Endothelial cell of umbilical vein (primary cell): Measurements from ENCODE around the gene ANKRD33B. TPM values are rescaled to one million over a fixed set of nuclear protein-coding genes. Genes with fewer than 3 reads are reported as not detected.

Experiments used
- BruUV-seq: library from RNA; stranded (reverse); fragments of 400-500 nt; replicated peaks from 2 replicates; lab custom pipeline; 2021; lab: Mats Ljungman, UMichigan
- CTCF ChIA-PET: fragments of 300-600, 350-600 bp; sonication (Branson Sonifier 250); formaldehyde crosslinking; loops from one replicate; lab custom pipeline; 2021; ENCODE audit warnings: antibody characterized with exemption, inconsistent platforms; lab: Charles Lee
- POLR2A ChIA-PET: fragments of 300-600, 350-600 bp; sonication (Branson Sonifier 250); formaldehyde crosslinking; loops from one replicate; lab custom pipeline; 2021; ENCODE audit warnings: antibody characterized with exemption, inconsistent platforms; lab: Charles Lee
- DNase-seq: peaks from one replicate; pipeline ENCODE4 v3.0.0-alpha.2; 2011; ENCODE audit warnings: low read depth, low spot score
- FAIRE-seq: peaks from 2 replicates; lab custom pipeline; 2011; peaks lifted over from hg19 to GRCh38; lab: Jason Lieb, UNC
- H2AFZ ChIP-seq: 2 replicates; pipeline ENCODE4 v1.6.0; 2012; ENCODE audit warnings: low read depth, low read length, control low read depth, inconsistent platforms
- H3K27ac ChIP-seq: 2 replicates; pipeline ENCODE4 v1.5.1; 2011; ENCODE audit warnings: low read depth, mild to moderate bottlenecking, control low read depth, low read length, moderate library complexity; ENCODE audit not compliant: insufficient read depth
- H3K27me3 ChIP-seq, 2 experiments: 2 replicates each; pipeline versions ENCODE4 v1.6.0 to v1.6.1; 2011; ENCODE audit warnings: low read length in 2 of 2, mixed read lengths in 1 of 2; ENCODE audit not compliant: control insufficient read depth in 2 of 2, insufficient read depth in 2 of 2
- H3K36me3 ChIP-seq, 2 experiments: 2 replicates in 1 of 2; 3 replicates in 1 of 2; pipeline ENCODE4 v1.5.1; 2011; ENCODE audit warnings: low read length in 2 of 2, mild to moderate bottlenecking in 1 of 2, moderate library complexity in 1 of 2; ENCODE audit not compliant: control insufficient read depth in 2 of 2, insufficient read depth in 2 of 2; ENCODE audit errors: extremely low read depth in 1 of 2
- H3K4me1 ChIP-seq: 3 replicates; pipeline ENCODE4 v1.5.1; 2011; ENCODE audit warnings: mild to moderate bottlenecking, low read length; ENCODE audit not compliant: control insufficient read depth, insufficient read depth; ENCODE audit errors: extremely low read depth
- H3K4me2 ChIP-seq: 2 replicates; pipeline ENCODE4 v1.6.1; 2011; ENCODE audit warnings: low read length, control low read depth, mixed read lengths; ENCODE audit not compliant: insufficient read depth
- H3K4me3 ChIP-seq, 3 experiments: fragments of 200-600 bp in 1 of 3; sonication (generic), shearing (Covaris generic) in 1 of 3; replicated peaks in 1 of 3; 2 replicates each; pipeline ENCODE4 v1.5.1; 2011 to 2016; ENCODE audit warnings: control low read depth in 3 of 3, low read length in 3 of 3, mild to moderate bottlenecking in 2 of 3, inconsistent platforms in 1 of 3, low read depth in 1 of 3, moderate library complexity in 1 of 3; ENCODE audit not compliant: insufficient read depth in 1 of 3
- H3K79me2 ChIP-seq: 2 replicates; pipeline ENCODE4 v1.6.0; 2012; ENCODE audit warnings: low read length, inconsistent platforms; ENCODE audit not compliant: control insufficient read depth, insufficient read depth
- H3K9ac ChIP-seq: replicated peaks from 2 replicates; pipeline ENCODE3; 2011; ENCODE audit warnings: low read length, control low read depth; ENCODE audit not compliant: insufficient read depth; ENCODE audit errors: extremely low read depth
- H3K9me1 ChIP-seq: replicated peaks from 3 replicates; pipeline ENCODE4 v1.6.0; 2011; ENCODE audit warnings: mild to moderate bottlenecking, low read length; ENCODE audit not compliant: control insufficient read depth, insufficient read depth; ENCODE audit errors: extremely low read depth
- H3K9me3 ChIP-seq: replicated peaks from 2 replicates; pipeline ENCODE4 v1.5.1; 2012; ENCODE audit warnings: low read length, inconsistent platforms; ENCODE audit not compliant: control insufficient read depth, insufficient read depth
- H4K20me1 ChIP-seq: replicated peaks from 2 replicates; pipeline ENCODE3; 2011; ENCODE audit warnings: mild to moderate bottlenecking, low read length; ENCODE audit not compliant: control insufficient read depth, insufficient read depth; ENCODE audit errors: extremely low read depth
- CTCF ChIP-seq, 2 donors: IDR thresholded peaks; 1 replicate in 1 of 2; 2 replicates in 1 of 2; pipeline ENCODE4 v1.5.1; 2011; ENCODE audit warnings: low read length in 2 of 2, mild to moderate bottlenecking in 2 of 2, moderate library complexity in 2 of 2, control low read depth in 1 of 2, inconsistent platforms in 1 of 2, low read depth in 1 of 2; ENCODE audit not compliant: insufficient read depth in 1 of 2; ENCODE audit errors: extremely low read depth in 1 of 2
- EZH2 ChIP-seq: IDR thresholded peaks from 2 replicates; pipeline ENCODE4 v1.6.1; 2012; ENCODE audit warnings: borderline replicate concordance, low read depth, mild to moderate bottlenecking, moderate library complexity, low read length, inconsistent platforms; ENCODE audit not compliant: severe bottlenecking
- FOS ChIP-seq: IDR thresholded peaks from 2 replicates; pipeline ENCODE4 v1.6.1; 2011; ENCODE audit warnings: mild to moderate bottlenecking, low read length, moderate library complexity, borderline replicate concordance; ENCODE audit not compliant: insufficient read depth
- GATA2 ChIP-seq: IDR thresholded peaks from 2 replicates; pipeline ENCODE4 v1.7.0; 2011; ENCODE audit warnings: low read depth, mild to moderate bottlenecking, moderate library complexity, mixed read lengths, low read length; ENCODE audit not compliant: insufficient read length, insufficient read depth
- JUN ChIP-seq: IDR thresholded peaks from 2 replicates; pipeline ENCODE4 v1.6.1; 2011; ENCODE audit warnings: borderline replicate concordance, low read depth; ENCODE audit not compliant: insufficient read length, insufficient read depth
- MAX ChIP-seq: IDR thresholded peaks from 2 replicates; pipeline ENCODE4 v1.6.1; 2011; ENCODE audit not compliant: insufficient read depth, insufficient read length
- MYC ChIP-seq: IDR thresholded peaks from one replicate; pipeline ENCODE4 v1.6.1; 2011; ENCODE audit warnings: mild to moderate bottlenecking, low read depth, low read length
- POLR2A ChIP-seq: IDR thresholded peaks from 2 replicates; pipeline ENCODE4 v1.6.1; 2012; ENCODE audit warnings: low read depth, mild to moderate bottlenecking, control low read depth, low read length
- POLR2AphosphoS5 ChIP-seq: IDR thresholded peaks from 2 replicates; pipeline ENCODE4 v1.6.1; 2012; ENCODE audit warnings: low read depth, mild to moderate bottlenecking, control low read depth, low read length, moderate library complexity; ENCODE audit not compliant: insufficient read depth
- dilution Hi-C: fragments of 300-500 bp; cut with MboI; formaldehyde crosslinking; loops from one replicate; pipeline ENCODE4 v1.15.0; 2019; ENCODE audit warnings: low sequenced_read_pairs; ENCODE audit not compliant: extremely low pct_ligation_motif_present
- intact Hi-C: fragments of 100-400 bp; cut with micrococcal nuclease; formaldehyde crosslinking; loops from one replicate; pipeline ENCODE4 v1.10.0; 2022
- polyA plus RNA-seq, 4 experiments: library from polyadenylated mRNA; depleted of rRNA in 3 of 4; stranded (reverse) in 3 of 4; unstranded in 1 of 4; fragments of >200 nt; gene quantifications; 2 replicates each; pipeline versions ENCODE4 v1.2.1 to v1.2.3, GENCODE V29; 2011 to 2012; ENCODE audit warnings: missing spikeins in 1 of 4
- total RNA-seq: library from RNA; stranded (reverse); gene quantifications from 2 replicates; pipeline ENCODE4 v1.2.3, GENCODE V29; 2021

ANKRD33B gene
- total and polyA plus RNA-seq, 2 donors (not counting 3 experiments of a cell fraction or from before 2014, with no cell fraction given) = 2.4 to 5.4 TPM

- peak; percentile 41 for TF ChIP-seq POLR2AphosphoS5
- no peak for TF ChIP-seq FOS
- TF ChIP-seq MYC = no peak
- no peak for TF ChIP-seq CTCF (IDR thresholded peaks at IDR 0.05; ENCODE audit: extremely low read depth in 1 of 2, insufficient read depth in 1 of 2, low read depth in 1 of 2, low read length in 2 of 2)
- TF ChIP-seq JUN = peak; percentile 86
- TF ChIP-seq MAX = no peak
- TF ChIP-seq POLR2A = peak; percentile 28
- no peak for TF ChIP-seq EZH2
- TF ChIP-seq GATA2 = no peak
- Histone ChIP-seq H3K9ac (peak overlapping the region; percentile 31), H3K79me2 (no peaks in the 10 kb centered on the region), H3K9me1 (no peaks in the 10 kb centered on the region), H3K27ac (peak overlapping the region; percentile 32), H3K4me2 (no peak overlapping the region), H3K36me3 (no peaks in the 10 kb centered on the region), H3K4me3 (no peak overlapping the region), H3K9me3 (no peaks in the 10 kb centered on the region), H2AFZ (no peak overlapping the region), H3K27me3 (no peaks in the 10 kb centered on the region), H4K20me1 (no peaks in the 10 kb centered on the region), H3K4me1 (peaks cover 12% of the 10 kb centered on the region)
- ChIA-PET CTCF (interaction anchor here (0.6 to 5.3 kb wide), 14 partner anchors 7 to 160 kb away, joined by 3 to 31 read pairs (median 4); no protein-coding TSS in a partner anchor), POLR2A (interaction anchor here (0.8 kb wide), 3 partner anchors 11 to 64 kb away, joined by 3 to 7 read pairs (median 3); no protein-coding TSS in a partner anchor)
- dilution Hi-C loops = no loop called here
- intact Hi-C loops = loop anchor here (1.0 to 2.0 kb wide), 3 partner anchors 12 to 49 kb away; no protein-coding TSS in a partner anchor
- FAIRE-seq (peak; percentile 91), DNase-seq (peak; percentile 86)
- BruUV-seq = TSS peak; percentile 16
Measured at GRCh38 chr5:10577371-10578292, 13.8 kb downstream of the ANKRD33B start.
